GM23338 (cell line): ENCODE measurements around the gene IRF5.

Experiments used
- CREB1 ChIP-seq: fragments of 250-450 bp; sonication (Bioruptor Pico); IDR thresholded peaks from 2 replicates; pipeline ENCODE4 v1.5.0; 2020; ENCODE audit warnings: low read depth, mild to moderate bottlenecking, moderate library complexity
- EZH2 ChIP-seq: fragments of 200-600 bp; sonication (generic); IDR thresholded peaks from one replicate; pipeline ENCODE4 v1.8.0; 2017; ENCODE audit warnings: antibody characterized with exemption, mild to moderate bottlenecking, low read depth; ENCODE audit not compliant: unreplicated experiment
- POLR2AphosphoS5 ChIP-seq: IDR thresholded peaks from 2 replicates; pipeline ENCODE4 v1.6.1; 2016; ENCODE audit warnings: antibody characterized with exemption, low read depth
- STAT1 ChIP-seq: IDR thresholded peaks from one replicate; pipeline ENCODE4 v1.6.1; 2016; ENCODE audit warnings: antibody characterized with exemption; ENCODE audit not compliant: unreplicated experiment
- ZNF114 ChIP-seq: fragments of 250-450 bp; sonication (Bioruptor Pico); IDR thresholded peaks from 2 replicates; pipeline ENCODE4 v1.5.0; 2020; ENCODE audit warnings: mild to moderate bottlenecking, moderate library complexity
- TF ChIP-seq, protein P1 (sequence below): IDR thresholded peaks from one replicate; pipeline ENCODE4 v1.6.1; 2018; ENCODE audit warnings: antibody characterized with exemption; ENCODE audit not compliant: unreplicated experiment
- TF ChIP-seq, protein P2 (sequence below), 2 experiments: fragments of 200-600 bp in 1 of 2; sonication (generic) in 1 of 2; conservative IDR thresholded peaks; 2 replicates each; pipeline versions ENCODE4 v1.5.1 to v1.6.1; 2016 to 2017; ENCODE audit warnings: antibody characterized with exemption in 2 of 2, low read depth in 2 of 2, mild to moderate bottlenecking in 2 of 2, moderate library complexity in 1 of 2
- TF ChIP-seq, protein P3 (sequence below): IDR thresholded peaks from 2 replicates; pipeline ENCODE4 v1.6.1; 2016; ENCODE audit warnings: antibody characterized with exemption
- TF ChIP-seq, protein P4 (sequence below): fragments of 250-450 bp; sonication (Bioruptor Pico); IDR thresholded peaks from 2 replicates; pipeline ENCODE4 v1.5.0; 2020; ENCODE audit warnings: mild to moderate bottlenecking, moderate library complexity

DNA sequence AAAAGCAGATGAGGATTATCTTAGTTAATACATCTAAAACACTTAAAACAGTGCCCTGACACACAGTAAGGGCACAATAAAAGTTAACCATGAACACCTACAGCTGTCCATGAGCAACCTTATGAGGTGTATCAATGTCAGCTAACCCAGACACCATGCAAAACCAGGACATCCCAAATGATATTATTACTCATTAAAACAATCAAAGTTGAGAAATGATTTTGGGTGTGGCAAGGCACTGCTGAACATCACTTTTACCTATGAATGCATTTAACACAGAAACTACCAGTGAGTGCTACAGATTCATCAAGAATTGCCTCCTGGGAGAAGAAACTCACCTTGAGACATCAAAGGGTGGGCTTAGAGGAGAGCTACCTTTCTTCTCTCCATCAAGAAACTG is 18.3 kb downstream of the IRF5 start:
- TF ChIP-seq, protein P1, sequence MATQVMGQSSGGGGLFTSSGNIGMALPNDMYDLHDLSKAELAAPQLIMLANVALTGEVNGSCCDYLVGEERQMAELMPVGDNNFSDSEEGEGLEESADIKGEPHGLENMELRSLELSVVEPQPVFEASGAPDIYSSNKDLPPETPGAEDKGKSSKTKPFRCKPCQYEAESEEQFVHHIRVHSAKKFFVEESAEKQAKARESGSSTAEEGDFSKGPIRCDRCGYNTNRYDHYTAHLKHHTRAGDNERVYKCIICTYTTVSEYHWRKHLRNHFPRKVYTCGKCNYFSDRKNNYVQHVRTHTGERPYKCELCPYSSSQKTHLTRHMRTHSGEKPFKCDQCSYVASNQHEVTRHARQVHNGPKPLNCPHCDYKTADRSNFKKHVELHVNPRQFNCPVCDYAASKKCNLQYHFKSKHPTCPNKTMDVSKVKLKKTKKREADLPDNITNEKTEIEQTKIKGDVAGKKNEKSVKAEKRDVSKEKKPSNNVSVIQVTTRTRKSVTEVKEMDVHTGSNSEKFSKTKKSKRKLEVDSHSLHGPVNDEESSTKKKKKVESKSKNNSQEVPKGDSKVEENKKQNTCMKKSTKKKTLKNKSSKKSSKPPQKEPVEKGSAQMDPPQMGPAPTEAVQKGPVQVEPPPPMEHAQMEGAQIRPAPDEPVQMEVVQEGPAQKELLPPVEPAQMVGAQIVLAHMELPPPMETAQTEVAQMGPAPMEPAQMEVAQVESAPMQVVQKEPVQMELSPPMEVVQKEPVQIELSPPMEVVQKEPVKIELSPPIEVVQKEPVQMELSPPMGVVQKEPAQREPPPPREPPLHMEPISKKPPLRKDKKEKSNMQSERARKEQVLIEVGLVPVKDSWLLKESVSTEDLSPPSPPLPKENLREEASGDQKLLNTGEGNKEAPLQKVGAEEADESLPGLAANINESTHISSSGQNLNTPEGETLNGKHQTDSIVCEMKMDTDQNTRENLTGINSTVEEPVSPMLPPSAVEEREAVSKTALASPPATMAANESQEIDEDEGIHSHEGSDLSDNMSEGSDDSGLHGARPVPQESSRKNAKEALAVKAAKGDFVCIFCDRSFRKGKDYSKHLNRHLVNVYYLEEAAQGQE = no peak
- TF ChIP-seq, protein P2, sequence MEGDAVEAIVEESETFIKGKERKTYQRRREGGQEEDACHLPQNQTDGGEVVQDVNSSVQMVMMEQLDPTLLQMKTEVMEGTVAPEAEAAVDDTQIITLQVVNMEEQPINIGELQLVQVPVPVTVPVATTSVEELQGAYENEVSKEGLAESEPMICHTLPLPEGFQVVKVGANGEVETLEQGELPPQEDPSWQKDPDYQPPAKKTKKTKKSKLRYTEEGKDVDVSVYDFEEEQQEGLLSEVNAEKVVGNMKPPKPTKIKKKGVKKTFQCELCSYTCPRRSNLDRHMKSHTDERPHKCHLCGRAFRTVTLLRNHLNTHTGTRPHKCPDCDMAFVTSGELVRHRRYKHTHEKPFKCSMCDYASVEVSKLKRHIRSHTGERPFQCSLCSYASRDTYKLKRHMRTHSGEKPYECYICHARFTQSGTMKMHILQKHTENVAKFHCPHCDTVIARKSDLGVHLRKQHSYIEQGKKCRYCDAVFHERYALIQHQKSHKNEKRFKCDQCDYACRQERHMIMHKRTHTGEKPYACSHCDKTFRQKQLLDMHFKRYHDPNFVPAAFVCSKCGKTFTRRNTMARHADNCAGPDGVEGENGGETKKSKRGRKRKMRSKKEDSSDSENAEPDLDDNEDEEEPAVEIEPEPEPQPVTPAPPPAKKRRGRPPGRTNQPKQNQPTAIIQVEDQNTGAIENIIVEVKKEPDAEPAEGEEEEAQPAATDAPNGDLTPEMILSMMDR (conservative IDR thresholded peaks at IDR 0.05; ENCODE audit: low read depth in 2 of 2) = no peak
- TF ChIP-seq EZH2 (no peak), POLR2AphosphoS5 (no peak), CREB1 (CRISPR knock-in tag) (no peak), ZNF114 (CRISPR knock-in tag) (no peak), STAT1 (no peak)
- TF ChIP-seq, protein P3, sequence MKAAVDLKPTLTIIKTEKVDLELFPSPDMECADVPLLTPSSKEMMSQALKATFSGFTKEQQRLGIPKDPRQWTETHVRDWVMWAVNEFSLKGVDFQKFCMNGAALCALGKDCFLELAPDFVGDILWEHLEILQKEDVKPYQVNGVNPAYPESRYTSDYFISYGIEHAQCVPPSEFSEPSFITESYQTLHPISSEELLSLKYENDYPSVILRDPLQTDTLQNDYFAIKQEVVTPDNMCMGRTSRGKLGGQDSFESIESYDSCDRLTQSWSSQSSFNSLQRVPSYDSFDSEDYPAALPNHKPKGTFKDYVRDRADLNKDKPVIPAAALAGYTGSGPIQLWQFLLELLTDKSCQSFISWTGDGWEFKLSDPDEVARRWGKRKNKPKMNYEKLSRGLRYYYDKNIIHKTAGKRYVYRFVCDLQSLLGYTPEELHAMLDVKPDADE = no peak
- TF ChIP-seq, protein P4, sequence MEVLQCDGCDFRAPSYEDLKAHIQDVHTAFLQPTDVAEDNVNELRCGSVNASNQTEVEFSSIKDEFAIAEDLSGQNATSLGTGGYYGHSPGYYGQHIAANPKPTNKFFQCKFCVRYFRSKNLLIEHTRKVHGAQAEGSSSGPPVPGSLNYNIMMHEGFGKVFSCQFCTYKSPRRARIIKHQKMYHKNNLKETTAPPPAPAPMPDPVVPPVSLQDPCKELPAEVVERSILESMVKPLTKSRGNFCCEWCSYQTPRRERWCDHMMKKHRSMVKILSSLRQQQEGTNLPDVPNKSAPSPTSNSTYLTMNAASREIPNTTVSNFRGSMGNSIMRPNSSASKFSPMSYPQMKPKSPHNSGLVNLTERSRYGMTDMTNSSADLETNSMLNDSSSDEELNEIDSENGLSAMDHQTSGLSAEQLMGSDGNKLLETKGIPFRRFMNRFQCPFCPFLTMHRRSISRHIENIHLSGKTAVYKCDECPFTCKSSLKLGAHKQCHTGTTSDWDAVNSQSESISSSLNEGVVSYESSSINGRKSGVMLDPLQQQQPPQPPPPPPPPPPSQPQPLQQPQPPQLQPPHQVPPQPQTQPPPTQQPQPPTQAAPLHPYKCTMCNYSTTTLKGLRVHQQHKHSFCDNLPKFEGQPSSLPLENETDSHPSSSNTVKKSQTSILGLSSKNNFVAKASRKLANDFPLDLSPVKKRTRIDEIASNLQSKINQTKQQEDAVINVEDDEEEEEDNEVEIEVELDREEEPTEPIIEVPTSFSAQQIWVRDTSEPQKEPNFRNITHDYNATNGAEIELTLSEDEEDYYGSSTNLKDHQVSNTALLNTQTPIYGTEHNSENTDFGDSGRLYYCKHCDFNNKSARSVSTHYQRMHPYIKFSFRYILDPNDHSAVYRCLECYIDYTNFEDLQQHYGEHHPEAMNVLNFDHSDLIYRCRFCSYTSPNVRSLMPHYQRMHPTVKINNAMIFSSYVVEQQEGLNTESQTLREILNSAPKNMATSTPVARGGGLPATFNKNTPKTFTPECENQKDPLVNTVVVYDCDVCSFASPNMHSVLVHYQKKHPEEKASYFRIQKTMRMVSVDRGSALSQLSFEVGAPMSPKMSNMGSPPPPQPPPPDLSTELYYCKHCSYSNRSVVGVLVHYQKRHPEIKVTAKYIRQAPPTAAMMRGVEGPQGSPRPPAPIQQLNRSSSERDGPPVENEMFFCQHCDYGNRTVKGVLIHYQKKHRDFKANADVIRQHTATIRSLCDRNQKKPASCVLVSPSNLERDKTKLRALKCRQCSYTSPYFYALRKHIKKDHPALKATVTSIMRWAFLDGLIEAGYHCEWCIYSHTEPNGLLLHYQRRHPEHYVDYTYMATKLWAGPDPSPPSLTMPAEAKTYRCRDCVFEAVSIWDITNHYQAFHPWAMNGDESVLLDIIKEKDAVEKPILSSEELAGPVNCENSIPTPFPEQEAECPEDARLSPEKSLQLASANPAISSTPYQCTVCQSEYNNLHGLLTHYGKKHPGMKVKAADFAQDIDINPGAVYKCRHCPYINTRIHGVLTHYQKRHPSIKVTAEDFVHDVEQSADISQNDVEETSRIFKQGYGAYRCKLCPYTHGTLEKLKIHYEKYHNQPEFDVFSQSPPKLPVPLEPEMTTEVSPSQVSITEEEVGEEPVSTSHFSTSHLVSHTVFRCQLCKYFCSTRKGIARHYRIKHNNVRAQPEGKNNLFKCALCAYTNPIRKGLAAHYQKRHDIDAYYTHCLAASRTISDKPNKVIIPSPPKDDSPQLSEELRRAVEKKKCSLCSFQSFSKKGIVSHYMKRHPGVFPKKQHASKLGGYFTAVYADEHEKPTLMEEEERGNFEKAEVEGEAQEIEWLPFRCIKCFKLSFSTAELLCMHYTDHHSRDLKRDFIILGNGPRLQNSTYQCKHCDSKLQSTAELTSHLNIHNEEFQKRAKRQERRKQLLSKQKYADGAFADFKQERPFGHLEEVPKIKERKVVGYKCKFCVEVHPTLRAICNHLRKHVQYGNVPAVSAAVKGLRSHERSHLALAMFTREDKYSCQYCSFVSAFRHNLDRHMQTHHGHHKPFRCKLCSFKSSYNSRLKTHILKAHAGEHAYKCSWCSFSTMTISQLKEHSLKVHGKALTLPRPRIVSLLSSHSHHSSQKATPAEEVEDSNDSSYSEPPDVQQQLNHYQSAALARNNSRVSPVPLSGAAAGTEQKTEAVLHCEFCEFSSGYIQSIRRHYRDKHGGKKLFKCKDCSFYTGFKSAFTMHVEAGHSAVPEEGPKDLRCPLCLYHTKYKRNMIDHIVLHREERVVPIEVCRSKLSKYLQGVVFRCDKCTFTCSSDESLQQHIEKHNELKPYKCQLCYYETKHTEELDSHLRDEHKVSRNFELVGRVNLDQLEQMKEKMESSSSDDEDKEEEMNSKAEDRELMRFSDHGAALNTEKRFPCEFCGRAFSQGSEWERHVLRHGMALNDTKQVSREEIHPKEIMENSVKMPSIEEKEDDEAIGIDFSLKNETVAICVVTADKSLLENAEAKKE (CRISPR knock-in tag) = no peak
